Ovary (tissue), 9 donors: ENCODE data around the gene TREML1. TPM values are rescaled to one million over a fixed set of nuclear protein-coding genes. Genes with fewer than 3 reads are reported as not detected.

Source experiments
- DNase-seq, 5 donors: peaks; one replicate each; pipeline ENCODE4 v3.0.0-alpha.2; 2019 to 2020
- H3K27ac ChIP-seq, 2 donors: fragments of 200-600 bp; one replicate each; pipeline versions ENCODE4 v1.5.1 to v1.8.0; 2019 to 2022
- H3K27me3 ChIP-seq: fragments of 200-600 bp; one replicate; pipeline ENCODE4 v1.8.0; 2022
- H3K36me3 ChIP-seq: fragments of 200-600 bp; sonication (generic); one replicate; pipeline ENCODE4 v1.5.1; 2019
- H3K4me1 ChIP-seq: one replicate; pipeline ENCODE4 v1.8.1; 2013; ENCODE audit warnings: mild to moderate bottlenecking, moderate library complexity; ENCODE audit not compliant: insufficient read depth
- H3K4me3 ChIP-seq: fragments of 200-600 bp; sonication (generic); one replicate; pipeline ENCODE4 v1.5.1; 2017
- H3K9me3 ChIP-seq, 2 donors: fragments of 200-600 bp in 1 of 2; sonication (generic) in 1 of 2; one replicate each; pipeline versions ENCODE4 v1.5.1 to v1.8.1; 2013 to 2019; ENCODE audit warnings: mild to moderate bottlenecking in 1 of 2, moderate library complexity in 1 of 2
- CTCF ChIP-seq, 3 donors: fragments of 450-650 bp in 2 of 3; fragments of 200-600 bp in 1 of 3; IDR thresholded peaks; one replicate each; pipeline versions ENCODE4 v1.5.1 to v1.8.0; 2016 to 2022; ENCODE audit warnings: antibody characterized with exemption in 3 of 3, mild to moderate bottlenecking in 1 of 3
- EP300 ChIP-seq: sonication (generic); formaldehyde crosslinking; IDR thresholded peaks from one replicate; pipeline ENCODE4 v1.6.1; 2017; ENCODE audit warnings: antibody characterized with exemption
- POLR2A ChIP-seq: fragments of 450-650 bp; IDR thresholded peaks from one replicate; pipeline ENCODE4 v1.6.1; 2017; ENCODE audit warnings: antibody characterized with exemption, mild to moderate bottlenecking, moderate library complexity
- WGBS, 3 donors: extraction: QIAGEN DNeasy Blood & Tissue Kit in 1 of 3; methylation state at CpG; one replicate each; pipeline versions ENCODE4 v1.1.5 to v1.1.7; 2013 to 2017; 5-methylcytosine and 5-hydroxymethylcytosine counted together
- intact Hi-C, 4 donors: fragments of 100-400 bp; cut with DNase I; formaldehyde crosslinking; loops; one replicate each; pipeline versions ENCODE4 v1.11.0 to v1.15.1; 2022 to 2023
- polyA plus RNA-seq, 2 donors: library from polyadenylated mRNA; stranded (reverse); fragments of 200-250 nt in 1 of 2; fragments of 350-450 nt in 1 of 2; fragmentation: Illumina TruSeq in 1 of 2; extraction: RNeasy Lipid Tissue Mini Kit (QIAGEN cat#74804) in 1 of 2; gene quantifications; one replicate each; pipeline ENCODE4 v1.2.3, GENCODE V29; 2013 to 2014
- total RNA-seq, 7 donors: library from RNA; depleted of rRNA in 2 of 7; stranded (reverse); fragments of >200 nt in 2 of 7; fragmentation: NEBNext Ultra II Directional in 3 of 7; extraction: Animal tissue kit (Norgen Biotek cat#: 25700) in 3 of 7; gene quantifications; one replicate each; pipeline versions ENCODE4 v1.1.0 to v1.2.4, GENCODE V29; 2016 to 2023
- donor health status: DM: no; HTN: no; CAD: no; lungs with moderate emphysema.
- donor health status: DM: no; HTN: no; CAD: no.
- donor health status: Bipolar disorder and iron deficiency.
- donor health status: DM: yes; HTN: yes; CAD: no.
- donor health status: DM: no; HTN: no; CAD: no.
- donor health status: DM: yes; HTN: yes; CAD: no.

Gene TREML1
- total and polyA plus RNA-seq, 9 donors: 0.16 to 3.8 (median 0.38) TPM; not detected in 5

DNA sequence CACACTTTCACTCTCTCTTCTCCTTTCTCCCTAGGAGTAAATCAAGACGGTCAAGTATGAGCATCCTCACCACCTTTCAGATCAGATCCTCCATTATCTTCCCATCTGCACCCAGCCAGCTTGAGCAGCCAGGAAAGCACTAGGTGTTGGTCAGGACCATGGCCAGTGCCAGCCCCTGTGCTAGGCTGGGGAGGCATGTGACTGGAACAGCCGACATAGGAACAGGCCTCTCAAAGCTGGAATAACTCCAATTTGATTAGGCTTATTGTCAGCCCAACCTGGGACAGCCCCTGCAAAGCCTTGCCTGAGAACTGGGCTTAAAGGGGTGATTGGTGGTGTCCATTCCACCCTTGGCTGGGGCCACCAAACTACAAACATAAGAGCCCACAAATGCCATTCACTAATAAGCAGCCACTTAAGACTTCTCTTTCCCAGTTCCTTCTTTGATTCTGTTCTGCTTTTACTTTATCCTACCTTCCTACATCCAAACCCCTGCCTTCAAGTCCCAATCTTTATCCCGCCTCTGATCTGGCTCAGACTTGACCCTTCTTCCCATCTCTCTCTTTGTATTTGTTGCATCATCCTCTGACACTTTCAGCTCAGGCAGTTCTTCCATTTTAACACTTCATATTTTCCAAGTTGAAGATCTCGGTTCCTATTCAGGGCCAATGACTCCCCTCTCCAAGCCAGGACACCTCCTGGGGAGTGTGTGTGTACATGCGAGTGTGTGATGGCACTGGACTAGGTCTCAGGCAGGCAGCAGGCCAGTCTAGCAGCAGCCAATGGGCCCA, 13.2 kb upstream of the TREML1 start:
- no peak overlapping the region for H3K27ac ChIP-seq
- WGBS, 3 donors: 69 to 72% (median 71%) methylated on average over 5 of the region's 5 CpGs
- H3K27me3 ChIP-seq: no peaks in the 10 kb centered on the region
- no peaks in the 10 kb centered on the region for H3K4me1 ChIP-seq
- H3K36me3 ChIP-seq: no peaks in the 10 kb centered on the region
- intact Hi-C loops: no loop called here
- no peak overlapping the region for H3K4me3 ChIP-seq
- no peak for DNase-seq
- no peak for TF ChIP-seq EP300
- no peak for TF ChIP-seq CTCF (IDR thresholded peaks at IDR 0.05)
- no peak for TF ChIP-seq POLR2A
- no peaks in the 10 kb centered on the region for H3K9me3 ChIP-seq

- intact Hi-C loops: no loop called here
- no peaks in the 10 kb centered on the region for H3K27me3 ChIP-seq
- TF ChIP-seq POLR2A (no peak), CTCF (IDR thresholded peaks at IDR 0.05) (no peak), EP300 (no peak)
- no peaks in the 10 kb centered on the region for H3K36me3 ChIP-seq
- WGBS, 3 donors: 93 to 96% (median 95%) methylated on average over 4 of the region's 4 CpGs
- no peak overlapping the region for H3K27ac ChIP-seq
- H3K4me1 ChIP-seq: no peaks in the 10 kb centered on the region
- no peak for DNase-seq
- H3K4me3 ChIP-seq: no peak overlapping the region
- H3K9me3 ChIP-seq: no peaks in the 10 kb centered on the region
Observed at GRCh38 chr6:41164551-41165120, 10.5 kb upstream of the TREML1 start.

DNA sequence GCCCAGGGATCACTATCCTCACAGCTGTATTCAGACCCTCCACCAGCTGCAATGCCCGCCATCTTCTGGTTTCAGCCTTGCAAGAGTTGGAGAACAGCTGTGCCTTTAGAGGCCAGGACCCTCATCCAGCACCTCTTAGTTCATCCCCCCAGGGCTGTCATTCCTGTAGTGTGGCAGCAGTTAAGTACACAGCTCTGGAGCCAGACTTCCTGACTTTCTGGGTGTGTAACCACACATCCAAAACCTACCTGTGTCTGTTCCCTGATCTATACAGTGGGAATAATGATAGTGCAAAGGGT, 9.2 kb upstream of the TREML1 start:
- intact Hi-C loops: no loop called here

DNA sequence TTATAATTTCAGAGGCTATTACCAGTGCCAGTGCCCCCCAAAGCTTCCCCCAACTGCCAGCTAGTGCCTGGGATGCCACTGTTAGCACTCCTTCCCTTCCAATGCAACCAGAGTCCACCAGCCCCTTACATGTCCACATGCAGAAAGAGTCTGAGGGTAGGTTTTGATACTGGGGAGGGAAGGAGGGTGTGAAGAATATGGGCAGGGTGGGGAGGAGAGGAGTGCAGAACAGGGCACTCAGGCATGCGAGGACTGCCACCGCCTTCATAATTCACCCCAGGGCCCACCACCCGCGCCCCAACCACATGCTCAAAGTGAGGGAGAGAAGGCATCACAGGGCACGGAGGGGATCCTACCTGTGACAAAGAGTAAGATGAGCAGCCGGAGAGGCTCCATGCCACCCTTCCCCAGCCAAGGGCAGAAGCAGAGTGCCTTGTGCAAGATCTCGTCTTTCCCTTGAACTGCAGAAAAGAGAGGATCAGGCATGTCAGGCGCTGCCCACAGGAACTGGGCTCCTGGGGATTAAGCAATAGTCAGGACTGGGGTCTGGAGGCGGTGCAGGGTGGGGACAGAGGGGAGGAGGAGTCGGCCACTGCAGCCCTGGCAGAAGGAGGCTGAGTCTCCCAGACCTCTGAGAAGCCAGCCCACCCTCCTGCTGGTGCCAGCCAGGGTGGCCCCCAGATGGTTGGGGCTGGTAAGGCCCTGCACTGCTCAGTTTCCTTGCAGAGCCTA, 8.7 kb upstream of the TREML1 start, which contains the start of gene TREM2:
TSS of gene TREM2 (minus strand) at position 430 of the 732 bp plus-strand sequence. CDS start at position 396, 34 bp downstream.
- Histone ChIP-seq H3K4me3 (no peak within 1 kb of the TSS), H3K36me3 (no peaks in the 10 kb centered on the region), H3K27me3 (no peaks in the 10 kb centered on the region), H3K27ac (no peak within 1 kb of the TSS), H3K4me1 (no peaks in the 10 kb centered on the region), H3K9me3 (no peaks in the 10 kb centered on the region)
- WGBS, 3 donors: 77 to 80% (median 79%) methylated on average over 10 of the region's 10 CpGs
- TF ChIP-seq EP300 (no peak), CTCF (IDR thresholded peaks at IDR 0.05) (no peak), POLR2A (no peak)
- intact Hi-C loops: no loop called here
- no peak for DNase-seq

More for the DNA sequence above, 9.2 kb upstream of the TREML1 start:
- Histone ChIP-seq H3K27ac (no peak overlapping the region), H3K36me3 (no peaks in the 10 kb centered on the region), H3K27me3 (no peaks in the 10 kb centered on the region), H3K4me3 (no peak overlapping the region), H3K4me1 (no peaks in the 10 kb centered on the region), H3K9me3 (no peaks in the 10 kb centered on the region)
- TF ChIP-seq CTCF (IDR thresholded peaks at IDR 0.05): no peak
- TF ChIP-seq EP300: no peak
- no peak for TF ChIP-seq POLR2A
- no peak for DNase-seq
- 90 to 95% (median 93%) methylated on average over 1 of the region's 1 CpG for WGBS, 3 donors
